Gastrocnemius medialis (tissue), 4 donors: Measurements from ENCODE around the gene GRIN1.

Experiments used
- CTCF ChIP-seq, 5 experiments: fragments of 450-650 bp in 3 of 5; fragments of 200-600 bp in 2 of 5; sonication (generic) in 2 of 5; IDR thresholded peaks in 4 of 5; conservative IDR thresholded peaks in 1 of 5; 1 replicate in 4 of 5; 2 replicates in 1 of 5; pipeline ENCODE4 v1.5.1; 2016 to 2019; ENCODE audit warnings: antibody characterized with exemption in 5 of 5, mild to moderate bottlenecking in 3 of 5, moderate library complexity in 3 of 5
- POLR2A ChIP-seq, 2 donors: fragments of 450-650 bp; IDR thresholded peaks; one replicate each; pipeline ENCODE4 v1.6.1; 2017; ENCODE audit warnings: antibody characterized with exemption in 2 of 2, mild to moderate bottlenecking in 2 of 2, moderate library complexity in 2 of 2

DNA sequence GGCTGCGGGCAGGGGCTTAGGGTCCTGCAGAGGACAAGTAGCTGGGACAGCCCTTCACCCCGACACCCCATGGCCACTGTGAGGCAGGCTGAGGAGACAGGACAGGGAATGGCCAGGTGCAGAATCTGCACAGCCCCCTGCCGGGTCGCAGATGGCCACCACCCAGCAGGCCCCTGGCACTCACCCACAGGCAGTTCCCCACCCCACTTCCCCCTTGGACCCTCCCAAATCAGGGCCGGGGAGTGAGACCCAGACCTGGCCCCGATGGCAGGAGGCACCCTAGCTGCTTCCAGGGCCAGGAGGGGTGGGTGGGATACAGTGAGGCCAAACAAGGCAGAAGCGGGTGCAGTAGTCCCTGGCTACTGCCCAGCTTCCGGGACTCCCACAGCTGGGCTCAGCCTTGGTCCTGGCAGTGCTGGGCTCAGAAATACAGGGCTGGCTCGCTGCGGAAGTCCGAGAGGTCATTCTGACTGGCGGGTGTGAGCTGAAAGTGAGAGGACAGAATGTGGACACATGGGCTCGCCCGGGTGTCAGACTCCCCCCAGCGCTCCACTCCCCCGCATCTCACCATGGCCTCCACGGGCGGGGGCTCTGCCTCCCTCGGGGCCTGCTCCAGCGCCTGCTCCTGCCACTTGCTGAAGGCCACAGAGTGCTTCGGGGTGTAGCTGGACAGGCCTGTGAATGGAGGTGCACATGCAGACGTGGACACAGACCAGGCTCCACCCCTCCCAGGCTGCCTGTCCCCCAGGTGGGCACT is 52.9 kb downstream of the GRIN1 start:
- TF ChIP-seq CTCF (IDR thresholded peaks at IDR 0.05 in 4 of 5, conservative IDR thresholded peaks at IDR 0.05 in 1 of 5) (no peak), POLR2A (IDR thresholded peaks at IDR 0.05) (no peak)
